Fibroblast of villous mesenchyme (primary cell): ENCODE data around the gene IL17RE. TPM values are rescaled to one million over a fixed set of nuclear protein-coding genes. Genes with fewer than 3 reads are reported as not detected.
"Not testable (repeated sequence)": the region's sequence is repeated elsewhere in the genome, so short reads cannot be mapped to it uniquely, and the experiment has no call there.

ENCODE experiments used
- DNase-seq: peaks from one replicate; pipeline ENCODE4 v3.0.0-alpha.2; 2010; ENCODE audit warnings: low read depth
- H3K4me3 ChIP-seq: 2 replicates; pipeline ENCODE4 v1.5.1; 2011; ENCODE audit warnings: low read depth, mild to moderate bottlenecking, low read length
- CTCF ChIP-seq: IDR thresholded peaks from 2 replicates; pipeline ENCODE4 v1.5.1; 2012; ENCODE audit warnings: low read depth, mild to moderate bottlenecking, low read length; ENCODE audit not compliant: insufficient read depth
- total RNA-seq: library from RNA; depleted of rRNA; stranded (reverse); fragments of >200 nt; gene quantifications from 2 replicates; pipeline ENCODE4 v1.2.3, GENCODE V29; 2012

Gene IL17RE
- total RNA-seq, 1 donor = 0.43 TPM

- no peak overlapping the region for H3K4me3 ChIP-seq
- peak; percentile 77 for DNase-seq
- TF ChIP-seq CTCF = no peak
Observed at GRCh38 chr3:9870978-9871377, 31.7 kb upstream of the IL17RE start.

DNA sequence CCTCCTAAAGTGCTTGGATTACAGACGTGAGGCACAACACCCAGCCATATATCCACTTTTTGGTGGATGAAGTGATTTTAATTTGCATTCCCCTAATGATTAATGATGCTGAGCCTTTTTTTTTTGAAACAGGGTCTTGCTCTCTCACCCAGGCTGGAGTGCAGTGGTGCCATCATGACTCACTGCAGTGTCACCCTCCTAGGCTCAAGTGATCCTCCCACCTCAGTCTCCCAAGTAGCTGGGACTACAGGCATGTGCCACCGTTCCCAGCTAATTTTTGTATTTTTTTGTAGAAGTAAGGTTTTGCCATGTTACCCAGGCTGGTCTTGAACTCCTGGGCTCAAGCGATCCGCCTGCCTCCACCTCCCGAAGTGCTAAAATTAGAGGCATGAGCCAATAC lies 30.6 kb upstream of the IL17RE start:
- not testable (repeated sequence) for DNase-seq, H3K4me3 ChIP-seq

DNA sequence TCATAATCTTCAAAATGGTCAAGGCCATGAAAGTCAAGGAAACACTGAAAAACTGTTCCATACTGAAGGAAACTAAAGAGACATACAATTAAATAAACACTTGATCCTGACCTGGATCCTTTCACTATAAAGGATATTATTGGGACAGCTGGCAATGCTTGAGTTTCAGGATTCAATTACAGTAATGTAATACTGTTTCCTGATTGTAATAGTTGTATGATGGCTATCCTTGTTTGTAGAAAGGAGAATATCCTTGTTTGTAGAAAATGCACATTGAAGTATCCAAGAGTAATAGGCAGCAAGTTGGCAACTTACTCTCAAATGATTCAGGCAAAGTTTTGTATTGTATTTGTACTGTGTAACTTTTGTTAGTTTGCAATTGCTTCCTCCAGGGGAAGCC lies 27.2 kb upstream of the IL17RE start:
- no peak for TF ChIP-seq CTCF
- no peak for DNase-seq
- H3K4me3 ChIP-seq = no peak overlapping the region

- not testable (repeated sequence) for H3K4me3 ChIP-seq, DNase-seq
Observed at GRCh38 chr3:9876255-9876654, 26.4 kb upstream of the IL17RE start.

GRCh38 chr3:9876991-9877390 lies 25.7 kb upstream of the IL17RE start:
- DNase-seq = no peak
- TF ChIP-seq CTCF = no peak
- no peak overlapping the region for H3K4me3 ChIP-seq

DNA sequence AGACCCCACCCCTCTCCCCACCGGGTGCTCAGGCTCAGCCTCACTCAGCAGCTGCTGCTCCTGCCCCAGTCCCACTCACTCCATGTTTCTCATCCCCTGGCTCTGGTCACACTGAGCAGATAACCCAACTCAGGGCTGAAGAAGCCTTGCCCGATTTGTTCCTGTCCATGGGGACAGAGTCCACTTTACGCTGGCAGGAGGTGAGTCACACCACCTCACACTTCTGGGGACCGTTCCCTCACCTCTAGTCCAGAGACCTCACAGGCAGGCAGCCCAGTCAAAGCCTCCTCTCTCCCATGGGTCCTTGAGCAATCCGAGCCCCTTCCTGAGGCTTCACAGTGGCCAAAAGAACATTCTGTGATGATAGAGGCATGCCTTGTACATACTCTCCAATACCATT lies 23.9 kb upstream of the IL17RE start:
- peak; percentile 13 for DNase-seq
- TF ChIP-seq CTCF = no peak
- H3K4me3 ChIP-seq = no peak overlapping the region

GRCh38 chr3:9879830-9880549 lies 22.7 kb upstream of the IL17RE start, which contains the start of gene CIDEC:
Gene CIDEC, minus strand, starts transcription at chr3:9880253. Its CDS starts 1,767 bp downstream, at chr3:9878486.
- peak; percentile 81 for DNase-seq
- no peak within 1 kb of the TSS for H3K4me3 ChIP-seq
- no peak for TF ChIP-seq CTCF

GRCh38 chr3:9881441-9881840 lies 21.2 kb upstream of the IL17RE start:
- DNase-seq = no peak
- no peak for TF ChIP-seq CTCF

More at GRCh38 chr3:9881441-9881840, 21.2 kb upstream of the IL17RE start:
- no peak overlapping the region for H3K4me3 ChIP-seq
